Uterus (tissue), 4 donors: ENCODE data around the gene MPND. TPM values are rescaled to one million over a fixed set of nuclear protein-coding genes. Genes with fewer than 3 reads are reported as not detected.

ENCODE experiments used
- DNase-seq, 2 donors: peaks; one replicate each; pipeline ENCODE4 v3.0.0-alpha.2; 2019 to 2020
- H3K27ac ChIP-seq, 2 donors: fragments of 200-600 bp; sonication (generic); 1 replicate in 1 of 2; 2 replicates in 1 of 2; pipeline ENCODE4 v1.5.1; 2016 to 2018
- H3K27me3 ChIP-seq, 2 donors: fragments of 200-600 bp; sonication (generic); one replicate each; pipeline ENCODE4 v1.5.1; 2018 to 2019; ENCODE audit warnings: control low read depth in 1 of 2
- H3K36me3 ChIP-seq, 2 donors: fragments of 200-600 bp; sonication (generic); one replicate each; pipeline ENCODE4 v1.5.1; 2019; ENCODE audit warnings: control low read depth in 1 of 2
- H3K4me1 ChIP-seq, 2 donors: fragments of 200-600 bp; sonication (generic); one replicate each; pipeline ENCODE4 v1.5.1; 2018 to 2019; ENCODE audit warnings: control low read depth in 1 of 2
- H3K4me3 ChIP-seq, 2 donors: fragments of 200-600 bp; sonication (generic); 1 replicate in 1 of 2; 2 replicates in 1 of 2; pipeline ENCODE4 v1.5.1; 2018 to 2019; ENCODE audit warnings: mild to moderate bottlenecking in 1 of 2
- H3K9me3 ChIP-seq, 2 donors: fragments of 200-600 bp; sonication (generic); one replicate each; pipeline ENCODE4 v1.5.1; 2019; ENCODE audit warnings: control low read depth in 1 of 2
- CTCF ChIP-seq, 4 experiments: fragments of 200-600 bp in 2 of 4; fragments of 450-650 bp in 2 of 4; sonication (generic) in 2 of 4; IDR thresholded peaks; one replicate each; pipeline ENCODE4 v1.5.1; 2016 to 2019; ENCODE audit warnings: antibody characterized with exemption in 4 of 4, mild to moderate bottlenecking in 2 of 4, moderate library complexity in 1 of 4
- POLR2A ChIP-seq, 2 donors: fragments of 450-650 bp; IDR thresholded peaks; one replicate each; pipeline ENCODE4 v1.6.1; 2016; ENCODE audit warnings: antibody characterized with exemption in 2 of 2, mild to moderate bottlenecking in 1 of 2, moderate library complexity in 1 of 2
- intact Hi-C: fragments of 100-400 bp; cut with DNase I; formaldehyde crosslinking; loops from one replicate; pipeline ENCODE4 v1.15.1; 2023; ENCODE audit warnings: low total_unique reads
- total RNA-seq, 4 donors: library from RNA; depleted of rRNA in 3 of 4; stranded (reverse); fragments of >200 nt in 3 of 4; gene quantifications; one replicate each; pipeline versions ENCODE4 v1.1.0 to v1.2.4, GENCODE V29; 2014 to 2023
- donor health status: DM: yes; HTN: yes; CAD: no.

The MPND gene
- total RNA-seq, 4 donors from 2014 or later, result 0.51 to 13.8 (median 5.8) TPM; not detected in 1

- Histone ChIP-seq H3K4me3 (no peak overlapping the region), H3K36me3 (no peaks in the 10 kb centered on the region), H3K4me1 (no peaks in the 10 kb centered on the region), H3K27ac (no peak overlapping the region), H3K9me3 (no peaks in the 10 kb centered on the region), H3K27me3 (no peaks in the 10 kb centered on the region)
- no peak for TF ChIP-seq POLR2A (IDR thresholded peaks at IDR 0.05)
- no peak for TF ChIP-seq CTCF (IDR thresholded peaks at IDR 0.05)
- intact Hi-C loops, result no loop called here
- no peak for DNase-seq
These were observed 44.4 kb upstream of the MPND start for GRCh38 chr19:4298810-4299550.

- H3K4me1 ChIP-seq, result no peaks in the 10 kb centered on the region
- H3K9me3 ChIP-seq, result no peaks in the 10 kb centered on the region
- H3K36me3 ChIP-seq, result no peaks in the 10 kb centered on the region
- intact Hi-C loops, result no loop called here
- H3K27me3 ChIP-seq, result peaks cover 0 to 4% of the 10 kb centered on the region in 2 donors
- no peak for DNase-seq
- no peak overlapping the region for H3K27ac ChIP-seq
- TF ChIP-seq CTCF (IDR thresholded peaks at IDR 0.05) (no peak), POLR2A (IDR thresholded peaks at IDR 0.05) (no peak)
- H3K4me3 ChIP-seq, result no peak overlapping the region
These were observed 42.8 kb upstream of the MPND start for GRCh38 chr19:4300589-4300988.

GRCh38 chr19:4301590-4302242 lies 41.6 kb upstream of the MPND start:
- no peak for TF ChIP-seq POLR2A (IDR thresholded peaks at IDR 0.05)
- no peak for TF ChIP-seq CTCF (IDR thresholded peaks at IDR 0.05)
- intact Hi-C loops, result no loop called here
- Histone ChIP-seq H3K4me1 (no peaks in the 10 kb centered on the region), H3K9me3 (no peaks in the 10 kb centered on the region), H3K27ac (no peak overlapping the region), H3K27me3 (peaks cover 0 to 4% of the 10 kb centered on the region in 2 donors), H3K36me3 (no peaks in the 10 kb centered on the region), H3K4me3 (no peak overlapping the region)
- no peak for DNase-seq

- Histone ChIP-seq H3K36me3 (no peaks in the 10 kb centered on the region), H3K27me3 (peaks cover 0 to 4% of the 10 kb centered on the region in 2 donors), H3K27ac (no peak within 1 kb of the TSS), H3K4me1 (no peaks in the 10 kb centered on the region), H3K4me3 (no peak within 1 kb of the TSS), H3K9me3 (no peaks in the 10 kb centered on the region)
- intact Hi-C loops, result no loop called here
- DNase-seq, result no peak
- no peak for TF ChIP-seq CTCF (IDR thresholded peaks at IDR 0.05)
- no peak for TF ChIP-seq POLR2A (IDR thresholded peaks at IDR 0.05)
These were observed 41.1 kb upstream of the MPND start, which contains the start of gene TMIGD2 for GRCh38 chr19:4302243-4302640. TMIGD2 (minus strand) TSS chr19:4302389; CDS start chr19:4302385, 4 bp downstream.
